IMR-90 (cell line): ENCODE measurements around the gene MYO1C. TPM values are rescaled to one million over a fixed set of nuclear protein-coding genes. Genes with fewer than 3 reads are reported as not detected.

ENCODE experiments used
- ATAC-seq: fragments of 200-7000 bp; cut with Tn5 transposase; 2 replicates; pipeline ENCODE4 v1.9.1; 2020; ENCODE audit warnings: low read depth, mild to moderate bottlenecking, moderate library complexity
- BruUV-seq: library from RNA; stranded (reverse); fragments of 400-500 nt; replicated peaks from 2 replicates; lab custom pipeline; 2021; lab: Mats Ljungman, UMichigan
- CTCF ChIA-PET: fragments of 300-600 bp; formaldehyde crosslinking; extraction: SDS; loops from one replicate; lab custom pipeline; 2021; ENCODE audit warnings: antibody characterized with exemption; lab: Yijun Ruan, JAX
- POLR2A ChIA-PET: fragments of 300-600 bp; sonication (Branson Sonifier 250); formaldehyde crosslinking; loops from one replicate; lab custom pipeline; 2022; ENCODE audit warnings: antibody characterized with exemption; ENCODE audit not compliant: unreplicated experiment; lab: Charles Lee
- DNase-seq: peaks from one replicate; pipeline ENCODE4 v3.0.0; 2013
- H2AFZ ChIP-seq: replicated peaks from 2 replicates; pipeline ENCODE3; 2013; ENCODE audit warnings: low read length, mild to moderate bottlenecking; ENCODE audit not compliant: poor library complexity
- H2AK5ac ChIP-seq: 2 replicates; pipeline ENCODE4 v1.6.1; 2013; ENCODE audit warnings: low read depth, low read length, inconsistent platforms
- H2AK9ac ChIP-seq: replicated peaks from 2 replicates; pipeline ENCODE3; 2013; ENCODE audit warnings: mild to moderate bottlenecking, low read depth, low read length, moderate library complexity; ENCODE audit not compliant: poor library complexity
- H2BK120ac ChIP-seq: 2 replicates; pipeline ENCODE4 v1.6.1; 2013; ENCODE audit warnings: low read depth, low read length, inconsistent platforms
- H2BK15ac ChIP-seq: 3 replicates; pipeline ENCODE4 v1.6.1; 2013; ENCODE audit warnings: low read depth, low read length, inconsistent platforms
- H2BK20ac ChIP-seq: 2 replicates; pipeline ENCODE4 v1.6.1; 2013; ENCODE audit warnings: low read depth, mild to moderate bottlenecking, inconsistent platforms, low read length, moderate library complexity
- H2BK5ac ChIP-seq: 2 replicates; pipeline ENCODE4 v1.6.1; 2013; ENCODE audit warnings: mild to moderate bottlenecking, low read depth, low read length, inconsistent platforms; ENCODE audit not compliant: poor library complexity, severe bottlenecking
- H3K14ac ChIP-seq: replicated peaks from 2 replicates; pipeline ENCODE4 v1.6.1; 2013; ENCODE audit warnings: low read depth, low read length, inconsistent platforms
- H3K18ac ChIP-seq: 2 replicates; pipeline ENCODE4 v1.6.1; 2013; ENCODE audit warnings: low read depth, low read length, control low read depth
- H3K23ac ChIP-seq: 2 replicates; pipeline ENCODE4 v1.6.1; 2013; ENCODE audit warnings: low read depth, low read length, inconsistent platforms
- H3K27ac ChIP-seq: 2 replicates; pipeline ENCODE4 v1.5.1; 2013; ENCODE audit warnings: mild to moderate bottlenecking, control low read depth, low read length; ENCODE audit not compliant: insufficient read depth
- H3K27me3 ChIP-seq: 2 replicates; pipeline ENCODE4 v1.6.1; 2013; ENCODE audit warnings: low read length; ENCODE audit not compliant: control insufficient read depth, insufficient read depth
- H3K36me3 ChIP-seq: 2 replicates; pipeline ENCODE4 v1.6.1; 2013; ENCODE audit warnings: low read length, mixed read lengths; ENCODE audit not compliant: control insufficient read depth, insufficient read depth
- H3K4ac ChIP-seq: 2 replicates; pipeline ENCODE4 v1.6.1; 2013; ENCODE audit warnings: low read depth, low read length, inconsistent platforms
- H3K4me1 ChIP-seq: 2 replicates; pipeline ENCODE4 v1.6.1; 2013; ENCODE audit warnings: low read length, mixed read lengths; ENCODE audit not compliant: control insufficient read depth, insufficient read depth
- H3K4me2 ChIP-seq: 2 replicates; pipeline ENCODE4 v1.6.1; 2013; ENCODE audit warnings: low read depth, mild to moderate bottlenecking, control low read depth, low read length, moderate library complexity
- H3K4me3 ChIP-seq: 2 replicates; pipeline ENCODE4 v1.5.1; 2013; ENCODE audit warnings: low read depth, mild to moderate bottlenecking, control low read depth, low read length, moderate library complexity; ENCODE audit not compliant: insufficient read depth
- H3K56ac ChIP-seq: 2 replicates; pipeline ENCODE4 v1.6.1; 2013; ENCODE audit warnings: low read length, inconsistent platforms; ENCODE audit not compliant: insufficient read depth; ENCODE audit errors: extremely low read depth
- H3K79me1 ChIP-seq, 2 experiments: 2 replicates each; pipeline ENCODE4 v1.6.1; 2013; ENCODE audit warnings: low read length in 2 of 2, inconsistent platforms in 1 of 2, low read depth in 1 of 2
- H3K9ac ChIP-seq: 2 replicates; pipeline ENCODE4 v1.6.1; 2013; ENCODE audit warnings: low read depth, low read length, control low read depth
- H3K9me1 ChIP-seq: 2 replicates; pipeline ENCODE4 v1.6.1; 2013; ENCODE audit warnings: low read length, inconsistent platforms; ENCODE audit not compliant: insufficient read depth
- H3K9me3 ChIP-seq: 2 replicates; pipeline ENCODE4 v1.6.1; 2013; ENCODE audit warnings: low read length; ENCODE audit not compliant: control insufficient read depth, insufficient read depth
- H4K20me1 ChIP-seq: 2 replicates; pipeline ENCODE4 v1.6.1; 2013; ENCODE audit warnings: low read length, inconsistent platforms; ENCODE audit not compliant: insufficient read depth
- H4K5ac ChIP-seq: 2 replicates; pipeline ENCODE4 v1.6.1; 2013; ENCODE audit warnings: mild to moderate bottlenecking, low read depth, low read length, control low read depth
- H4K8ac ChIP-seq, 2 experiments: 2 replicates each; pipeline ENCODE4 v1.6.1; 2013; ENCODE audit warnings: low read depth in 2 of 2, low read length in 2 of 2, control low read depth in 1 of 2, inconsistent platforms in 1 of 2
- H4K91ac ChIP-seq: 2 replicates; pipeline ENCODE4 v1.6.1; 2013; ENCODE audit warnings: low read depth, low read length, inconsistent platforms; ENCODE audit not compliant: insufficient read depth
- BHLHE40 ChIP-seq: fragments of 150-350 bp; IDR thresholded peaks from 2 replicates; pipeline ENCODE4 v1.6.1; 2016; ENCODE audit warnings: mild to moderate bottlenecking, low read depth, low read length
- CEBPB ChIP-seq: IDR thresholded peaks from 2 replicates; pipeline ENCODE4 v1.6.1; 2012; ENCODE audit warnings: low read depth, low read length, improper control_type of control experiment
- FOS ChIP-seq: fragments of 150-350 bp; IDR thresholded peaks from 2 replicates; pipeline ENCODE4 v1.6.1; 2016; ENCODE audit warnings: low read depth, low read length
- MAFK ChIP-seq: IDR thresholded peaks from 2 replicates; pipeline ENCODE4 v1.6.1; 2012; ENCODE audit warnings: low read depth, low read length, improper control_type of control experiment
- MAZ ChIP-seq: IDR thresholded peaks from 2 replicates; pipeline ENCODE4 v1.6.1; 2012; ENCODE audit warnings: low read depth, mild to moderate bottlenecking, low read length, improper control_type of control experiment, moderate library complexity, borderline replicate concordance
- MXI1 ChIP-seq: IDR thresholded peaks from 2 replicates; pipeline ENCODE4 v1.6.1; 2012; ENCODE audit warnings: low read depth, mild to moderate bottlenecking, low read length, moderate library complexity, borderline replicate concordance
- NFE2L2 ChIP-seq: fragments of 150-350 bp; IDR thresholded peaks from 2 replicates; pipeline ENCODE4 v1.6.1; 2016; ENCODE audit warnings: low read depth, mild to moderate bottlenecking, low read length
- POLR2A ChIP-seq: IDR thresholded peaks from 2 replicates; pipeline ENCODE4 v1.6.1; 2012; ENCODE audit warnings: mild to moderate bottlenecking, low read depth, low read length
- RAD21 ChIP-seq: IDR thresholded peaks from 2 replicates; pipeline ENCODE4 v1.6.1; 2012; ENCODE audit warnings: low read length, improper control_type of control experiment
- RCOR1 ChIP-seq: IDR thresholded peaks from 2 replicates; pipeline ENCODE4 v1.6.1; 2012; ENCODE audit warnings: mild to moderate bottlenecking, low read length, improper control_type of control experiment; ENCODE audit not compliant: insufficient replicate concordance
- RFX5 ChIP-seq: IDR thresholded peaks from 2 replicates; pipeline ENCODE4 v1.8.0; 2012; ENCODE audit warnings: low read depth, mild to moderate bottlenecking, low read length, moderate library complexity
- SMC3 ChIP-seq: fragments of 150-350 bp; IDR thresholded peaks from 2 replicates; pipeline ENCODE4 v1.6.1; 2016; ENCODE audit warnings: low read depth, mild to moderate bottlenecking, antibody characterized with exemption, low read length, moderate library complexity
- WGBS, 2 experiments: methylation state at CpG; one replicate each; pipeline versions ENCODE4 v1.1.5 to v1.1.7; 2013; ENCODE audit warnings: missing lambda C conversion rate in 2 of 2; ENCODE audit not compliant: insufficient read length in 1 of 2; ENCODE audit errors: extremely low coverage in 2 of 2; 5-methylcytosine and 5-hydroxymethylcytosine counted together
- dilution Hi-C: fragments of 300-500 bp; cut with HindIII; formaldehyde crosslinking; loops from one replicate; pipeline ENCODE4 v1.14.3; 2018; ENCODE audit warnings: low sequenced_read_pairs; ENCODE audit not compliant: unreplicated experiment
- in situ Hi-C: fragments of 300-500 bp; cut with MboI; formaldehyde crosslinking; loops from 3 replicates; pipeline ENCODE4 v1.14.3; 2019; ENCODE audit warnings: low sequenced_read_pairs, inconsistent platforms, mixed read lengths
- intact Hi-C: fragments of 100-400 bp; cut with micrococcal nuclease; formaldehyde crosslinking; loops from 2 replicates; pipeline ENCODE4 v1.10.0; 2022
- polyA plus RNA-seq, 3 experiments: library from polyadenylated mRNA; depleted of rRNA; stranded (reverse); fragments of >200 nt; gene quantifications; 2 replicates each; pipeline ENCODE4 v1.2.3, GENCODE V29; 2012; ENCODE audit warnings: low replicate concordance in 1 of 3
- total RNA-seq: library from RNA; depleted of rRNA; stranded (reverse); fragments of >200 nt; gene quantifications from 2 replicates; pipeline ENCODE4 v1.2.3, GENCODE V29; 2012
- TF ChIP-seq, protein P1 (sequence below): fragments of 150-350 bp; IDR thresholded peaks from 2 replicates; pipeline ENCODE4 v1.6.1; 2016; ENCODE audit warnings: low read depth, mild to moderate bottlenecking, low read length, moderate library complexity, borderline replicate concordance
- TF ChIP-seq, protein P2 (sequence below): conservative IDR thresholded peaks from 2 replicates; pipeline ENCODE4 v1.5.1; 2012; ENCODE audit warnings: mild to moderate bottlenecking, low read depth, low read length, improper control_type of control experiment
- TF ChIP-seq, protein P3 (sequence below): fragments of 150-350 bp; IDR thresholded peaks from 2 replicates; pipeline ENCODE4 v1.6.1; 2017; ENCODE audit warnings: mild to moderate bottlenecking, antibody characterized with exemption, low read length, low read depth

The MYO1C gene
- total and polyA plus RNA-seq, 2 of the 4 experiments (the other 2 are of a cell fraction): 162 to 196 TPM

DNA sequence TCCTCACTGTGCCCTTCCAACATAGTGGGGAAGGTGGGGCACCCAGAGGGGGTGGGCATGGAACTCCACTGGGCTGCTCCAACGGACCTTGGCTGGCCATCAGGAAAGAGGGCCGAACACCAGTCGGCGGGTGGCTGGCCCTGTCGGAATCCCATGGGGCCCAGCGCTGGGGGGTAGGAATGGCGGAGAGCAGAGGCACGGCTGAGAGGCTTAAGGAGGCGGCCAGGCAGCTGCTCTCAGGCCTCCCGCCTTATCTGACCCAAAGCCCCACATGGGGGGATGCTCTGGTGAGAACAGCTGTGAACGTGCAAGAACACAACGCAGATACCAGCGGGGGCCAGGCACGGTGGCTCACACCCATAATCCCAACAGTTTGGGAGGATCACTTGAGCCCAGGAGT is 4.4 kb upstream of the MYO1C start:
- no peak overlapping the region for H2BK120ac ChIP-seq
- no peak overlapping the region for H2BK5ac ChIP-seq
- no peak overlapping the region for H3K4me3 ChIP-seq
- H3K27me3 ChIP-seq: no peaks in the 10 kb centered on the region
- WGBS, 2 experiments: 100% methylated on average over 5 of the region's 14 CpGs; no CpG with 5 or more reads in 1 of the 2 experiments
- H3K4me2 ChIP-seq: no peak overlapping the region
- in situ Hi-C loops: no loop called here
- peaks cover 9% of the 10 kb centered on the region for H3K4me1 ChIP-seq
- H3K9me1 ChIP-seq: peaks cover 9% of the 10 kb centered on the region; the same call in 1 of the 2 replicates
- no peak for ATAC-seq
- no peak overlapping the region for H4K5ac ChIP-seq
- ChIA-PET POLR2A (no interaction called here), CTCF (no interaction called here)
- dilution Hi-C loops: no loop called here
- no peak overlapping the region for H3K56ac ChIP-seq
- no peak overlapping the region for H3K23ac ChIP-seq
- H2BK15ac ChIP-seq: no peak overlapping the region
- BruUV-seq: no TSS peak
- H2BK20ac ChIP-seq: no peak overlapping the region
- no peak for DNase-seq
- H3K36me3 ChIP-seq: peaks cover 14% of the 10 kb centered on the region
- no peak overlapping the region for H2AK5ac ChIP-seq
- peaks cover 0 to 12% of the 10 kb centered on the region in 2 experiments; a peak in 2 of 4 replicates for H3K79me1 ChIP-seq
- no peak overlapping the region for H2AFZ ChIP-seq
- H3K27ac ChIP-seq: no peak overlapping the region
- H3K9me3 ChIP-seq: no peaks in the 10 kb centered on the region
- no peak overlapping the region for H4K8ac ChIP-seq
- peak overlapping the region; percentile 26 for H2AK9ac ChIP-seq
- no peak overlapping the region for H3K14ac ChIP-seq
- TF ChIP-seq NFE2L2: no peak
- TF ChIP-seq MAZ: no peak
- no peak for TF ChIP-seq MXI1
- TF ChIP-seq, protein P1, sequence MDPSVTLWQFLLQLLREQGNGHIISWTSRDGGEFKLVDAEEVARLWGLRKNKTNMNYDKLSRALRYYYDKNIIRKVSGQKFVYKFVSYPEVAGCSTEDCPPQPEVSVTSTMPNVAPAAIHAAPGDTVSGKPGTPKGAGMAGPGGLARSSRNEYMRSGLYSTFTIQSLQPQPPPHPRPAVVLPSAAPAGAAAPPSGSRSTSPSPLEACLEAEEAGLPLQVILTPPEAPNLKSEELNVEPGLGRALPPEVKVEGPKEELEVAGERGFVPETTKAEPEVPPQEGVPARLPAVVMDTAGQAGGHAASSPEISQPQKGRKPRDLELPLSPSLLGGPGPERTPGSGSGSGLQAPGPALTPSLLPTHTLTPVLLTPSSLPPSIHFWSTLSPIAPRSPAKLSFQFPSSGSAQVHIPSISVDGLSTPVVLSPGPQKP: no peak
- no peak for TF ChIP-seq CEBPB
- TF ChIP-seq BHLHE40: no peak
- no peak for TF ChIP-seq MAFK
- TF ChIP-seq SMC3: no peak
- TF ChIP-seq RAD21: no peak
- TF ChIP-seq, protein P2, sequence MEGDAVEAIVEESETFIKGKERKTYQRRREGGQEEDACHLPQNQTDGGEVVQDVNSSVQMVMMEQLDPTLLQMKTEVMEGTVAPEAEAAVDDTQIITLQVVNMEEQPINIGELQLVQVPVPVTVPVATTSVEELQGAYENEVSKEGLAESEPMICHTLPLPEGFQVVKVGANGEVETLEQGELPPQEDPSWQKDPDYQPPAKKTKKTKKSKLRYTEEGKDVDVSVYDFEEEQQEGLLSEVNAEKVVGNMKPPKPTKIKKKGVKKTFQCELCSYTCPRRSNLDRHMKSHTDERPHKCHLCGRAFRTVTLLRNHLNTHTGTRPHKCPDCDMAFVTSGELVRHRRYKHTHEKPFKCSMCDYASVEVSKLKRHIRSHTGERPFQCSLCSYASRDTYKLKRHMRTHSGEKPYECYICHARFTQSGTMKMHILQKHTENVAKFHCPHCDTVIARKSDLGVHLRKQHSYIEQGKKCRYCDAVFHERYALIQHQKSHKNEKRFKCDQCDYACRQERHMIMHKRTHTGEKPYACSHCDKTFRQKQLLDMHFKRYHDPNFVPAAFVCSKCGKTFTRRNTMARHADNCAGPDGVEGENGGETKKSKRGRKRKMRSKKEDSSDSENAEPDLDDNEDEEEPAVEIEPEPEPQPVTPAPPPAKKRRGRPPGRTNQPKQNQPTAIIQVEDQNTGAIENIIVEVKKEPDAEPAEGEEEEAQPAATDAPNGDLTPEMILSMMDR: no peak
- TF ChIP-seq, protein P3, sequence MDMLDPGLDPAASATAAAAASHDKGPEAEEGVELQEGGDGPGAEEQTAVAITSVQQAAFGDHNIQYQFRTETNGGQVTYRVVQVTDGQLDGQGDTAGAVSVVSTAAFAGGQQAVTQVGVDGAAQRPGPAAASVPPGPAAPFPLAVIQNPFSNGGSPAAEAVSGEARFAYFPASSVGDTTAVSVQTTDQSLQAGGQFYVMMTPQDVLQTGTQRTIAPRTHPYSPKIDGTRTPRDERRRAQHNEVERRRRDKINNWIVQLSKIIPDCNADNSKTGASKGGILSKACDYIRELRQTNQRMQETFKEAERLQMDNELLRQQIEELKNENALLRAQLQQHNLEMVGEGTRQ: no peak
- no peak for TF ChIP-seq RCOR1
- no peak for TF ChIP-seq FOS
- TF ChIP-seq POLR2A: no peak
- no peak for TF ChIP-seq RFX5
- H3K9ac ChIP-seq: no peak overlapping the region
- intact Hi-C loops: no loop called here
- H3K4ac ChIP-seq: no peak overlapping the region
- no peak overlapping the region for H3K18ac ChIP-seq
- H4K91ac ChIP-seq: no peak overlapping the region
- peaks cover 3% of the 10 kb centered on the region; the same call in 1 of the 2 replicates for H4K20me1 ChIP-seq
